Activated B cell treated with CpG ODN at 0.5 μM for 24 hours (primary cell): ENCODE data around the gene YEATS2. TPM values are rescaled to one million over a fixed set of nuclear protein-coding genes. Genes with fewer than 3 reads are reported as not detected.
A peak's percentile ranks its signal among the peaks of the same experiment; 100 is the strongest.

Source experiments
- ATAC-seq: fragments of 200-7000 bp; cut with Tn5 transposase; one replicate; pipeline ENCODE4 v1.10.0; 2021; ENCODE audit warnings: low read depth, mild to moderate bottlenecking, moderate library complexity
- CTCF ChIA-PET: fragments of 350-600 bp; sonication (Branson Sonifier 250); formaldehyde crosslinking; loops from one replicate; lab custom pipeline; 2021; ENCODE audit warnings: antibody characterized with exemption; lab: Charles Lee
- POLR2A ChIA-PET: fragments of 350-600 bp; sonication (Branson Sonifier 250); formaldehyde crosslinking; loops from one replicate; lab custom pipeline; 2021; ENCODE audit warnings: antibody characterized with exemption; lab: Charles Lee
- DNase-seq: peaks from one replicate; pipeline ENCODE4 v3.0.0; 2022
- H3K27ac Mint-ChIP-seq: one replicate; pipeline ENCODE4 v1.8.0; 2020; ENCODE audit warnings: mixed read lengths
- H3K27me3 Mint-ChIP-seq: one replicate; pipeline ENCODE4 v1.8.0; 2021; ENCODE audit warnings: mixed read lengths
- H3K36me3 Mint-ChIP-seq: one replicate; pipeline ENCODE4 v1.8.0; 2021; ENCODE audit warnings: low read depth, mixed read lengths
- H3K4me1 Mint-ChIP-seq: one replicate; pipeline ENCODE4 v1.8.0; 2021; ENCODE audit warnings: mixed read lengths
- H3K4me3 Mint-ChIP-seq: one replicate; pipeline ENCODE4 v1.8.0; 2020; ENCODE audit warnings: mild to moderate bottlenecking, mixed read lengths
- H3K9me3 Mint-ChIP-seq: one replicate; pipeline ENCODE4 v1.8.0; 2020; ENCODE audit warnings: mixed read lengths
- intact Hi-C: fragments of 100-400 bp; cut with micrococcal nuclease; formaldehyde crosslinking; loops from one replicate; pipeline ENCODE4 v1.15.1; 2024
- total RNA-seq: library from RNA; stranded (reverse); gene quantifications from 2 replicates; pipeline ENCODE4 v1.2.3, GENCODE V29; 2022
- TF ChIP-seq, protein P1 (sequence below): fragments of 200-600 bp; IDR thresholded peaks from one replicate; pipeline ENCODE4 v1.8.0; 2022; ENCODE audit warnings: antibody characterized with exemption, mild to moderate bottlenecking

The YEATS2 gene
- total RNA-seq, 1 donor from 2014 or later, result 26.2 TPM

- H3K4me3 Mint-ChIP-seq, result no peak overlapping the region
- H3K9me3 Mint-ChIP-seq, result no peaks in the 10 kb centered on the region
- no peaks in the 10 kb centered on the region for H3K36me3 Mint-ChIP-seq
- ChIA-PET POLR2A (no interaction called here), CTCF (no interaction called here)
- DNase-seq (no peak), ATAC-seq (no peak)
- intact Hi-C loops, result no loop called here
- H3K27me3 Mint-ChIP-seq, result no peaks in the 10 kb centered on the region
- H3K27ac Mint-ChIP-seq, result no peak overlapping the region
- H3K4me1 Mint-ChIP-seq, result no peaks in the 10 kb centered on the region
- TF ChIP-seq, protein P1, sequence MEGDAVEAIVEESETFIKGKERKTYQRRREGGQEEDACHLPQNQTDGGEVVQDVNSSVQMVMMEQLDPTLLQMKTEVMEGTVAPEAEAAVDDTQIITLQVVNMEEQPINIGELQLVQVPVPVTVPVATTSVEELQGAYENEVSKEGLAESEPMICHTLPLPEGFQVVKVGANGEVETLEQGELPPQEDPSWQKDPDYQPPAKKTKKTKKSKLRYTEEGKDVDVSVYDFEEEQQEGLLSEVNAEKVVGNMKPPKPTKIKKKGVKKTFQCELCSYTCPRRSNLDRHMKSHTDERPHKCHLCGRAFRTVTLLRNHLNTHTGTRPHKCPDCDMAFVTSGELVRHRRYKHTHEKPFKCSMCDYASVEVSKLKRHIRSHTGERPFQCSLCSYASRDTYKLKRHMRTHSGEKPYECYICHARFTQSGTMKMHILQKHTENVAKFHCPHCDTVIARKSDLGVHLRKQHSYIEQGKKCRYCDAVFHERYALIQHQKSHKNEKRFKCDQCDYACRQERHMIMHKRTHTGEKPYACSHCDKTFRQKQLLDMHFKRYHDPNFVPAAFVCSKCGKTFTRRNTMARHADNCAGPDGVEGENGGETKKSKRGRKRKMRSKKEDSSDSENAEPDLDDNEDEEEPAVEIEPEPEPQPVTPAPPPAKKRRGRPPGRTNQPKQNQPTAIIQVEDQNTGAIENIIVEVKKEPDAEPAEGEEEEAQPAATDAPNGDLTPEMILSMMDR, result no peak
Measured at GRCh38 chr3:183690402-183690995, 7.1 kb upstream of the YEATS2 start.

DNA sequence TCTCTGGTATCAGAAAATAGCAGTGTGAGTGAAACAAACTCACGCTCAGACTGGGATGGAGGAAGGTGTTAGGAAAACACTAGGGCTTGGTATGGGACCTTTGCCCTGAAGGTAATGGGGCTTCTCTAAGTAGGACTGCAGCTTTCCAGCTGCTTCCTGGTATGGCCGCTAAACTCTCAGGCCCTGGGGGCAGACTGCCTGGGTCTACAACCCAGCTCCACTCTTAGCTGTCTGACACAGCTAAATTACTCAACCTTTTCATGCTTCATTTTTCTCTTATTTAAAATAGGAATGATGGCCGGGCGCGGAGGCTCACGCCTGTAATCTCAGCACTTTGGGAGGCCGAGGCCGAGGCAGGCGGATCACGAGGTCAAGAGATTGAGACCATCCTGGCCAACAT, 5.2 kb upstream of the YEATS2 start:
- Mint-ChIP-seq H3K27me3 (no peaks in the 10 kb centered on the region), H3K27ac (no peak overlapping the region), H3K4me1 (peaks cover 5% of the 10 kb centered on the region), H3K9me3 (no peaks in the 10 kb centered on the region), H3K4me3 (no peak overlapping the region), H3K36me3 (no peaks in the 10 kb centered on the region)
- ATAC-seq (no peak), DNase-seq (no peak)
- CTCF ChIA-PET, result no interaction called here
- POLR2A ChIA-PET, result interaction anchor here (0.6 kb wide), 1 partner anchor 12 kb away, joined by 3 read pairs; no protein-coding TSS in a partner anchor
- intact Hi-C loops, result no loop called here
- TF ChIP-seq, protein P1, result no peak

DNA sequence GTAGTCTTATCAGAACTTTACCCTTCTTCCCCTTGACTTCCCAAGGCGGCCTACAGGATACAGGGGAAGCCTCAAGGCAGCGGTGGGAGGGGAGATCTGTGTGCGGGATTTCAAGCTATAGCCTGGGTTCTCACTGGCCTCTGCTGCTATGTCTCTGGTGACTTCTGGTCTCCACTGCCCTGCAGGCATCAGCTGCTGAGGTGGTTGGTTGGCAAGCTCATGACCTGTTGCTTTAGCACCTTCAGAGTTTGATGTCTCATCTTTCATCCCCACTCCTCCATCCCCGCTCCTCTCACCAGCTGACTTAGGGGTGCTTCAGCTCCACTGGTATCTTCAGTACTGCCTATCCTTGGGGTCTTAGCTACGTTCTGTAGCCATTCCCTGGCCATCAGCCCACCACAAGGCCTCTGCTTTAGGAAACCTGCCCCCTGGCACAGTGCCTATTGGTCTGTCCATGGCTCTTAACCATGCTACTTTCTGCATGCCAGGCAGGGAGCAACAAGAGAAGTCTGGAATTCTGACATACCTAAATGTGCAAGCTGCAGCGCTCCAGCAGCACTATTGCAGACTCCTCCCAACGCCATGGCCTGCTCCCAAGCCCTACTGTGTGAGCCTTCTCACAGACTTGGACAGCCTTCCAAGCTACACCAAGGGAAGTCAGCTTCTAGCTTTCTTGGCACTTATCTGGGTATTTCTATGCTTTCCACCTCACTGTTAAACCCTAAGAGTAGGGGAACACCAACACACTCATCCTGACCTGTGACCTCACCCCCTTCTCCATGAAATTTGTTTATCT, 1.8 kb upstream of the YEATS2 start:
- CTCF ChIA-PET, result no interaction called here
- intact Hi-C loops, result loop anchor here (5.0 kb wide), 1 partner anchor 103 kb away; no protein-coding TSS in a partner anchor
- TF ChIP-seq, protein P1, result no peak
- Mint-ChIP-seq H3K9me3 (no peaks in the 10 kb centered on the region), H3K4me1 (peaks cover 29% of the 10 kb centered on the region), H3K4me3 (peak overlapping the region; percentile 24), H3K27me3 (no peaks in the 10 kb centered on the region), H3K27ac (no peak overlapping the region), H3K36me3 (no peaks in the 10 kb centered on the region)
- DNase-seq, result no peak
- POLR2A ChIA-PET, result no interaction called here
- ATAC-seq, result no peak

DNA sequence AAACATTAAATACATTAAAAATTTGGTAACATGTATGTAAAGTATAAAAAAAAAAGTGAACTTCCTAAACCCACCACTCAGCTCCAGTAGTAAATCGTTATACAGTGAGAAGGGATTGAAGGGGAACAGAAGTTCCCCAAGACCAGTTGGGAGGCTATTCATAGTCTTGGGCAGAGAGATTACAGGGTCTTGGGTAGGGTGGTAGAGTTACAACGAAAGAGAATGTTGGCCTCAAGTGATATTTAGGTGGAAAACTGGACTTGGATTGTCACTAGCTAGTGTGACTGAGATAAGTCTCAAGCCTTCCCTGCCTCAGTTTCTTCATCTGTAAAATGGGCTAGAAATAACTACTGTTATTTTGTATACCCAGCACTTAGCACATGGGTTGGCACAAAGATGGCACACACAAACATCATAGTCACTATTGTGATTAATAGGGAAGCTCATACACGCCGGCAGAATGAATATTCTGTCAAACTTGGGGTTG, 431 bp upstream of the YEATS2 start:
- Mint-ChIP-seq H3K9me3 (no peaks in the 10 kb centered on the region), H3K4me3 (peak overlapping the region; percentile 82), H3K36me3 (peaks cover 4% of the 10 kb centered on the region), H3K4me1 (peaks cover 32% of the 10 kb centered on the region), H3K27me3 (no peaks in the 10 kb centered on the region), H3K27ac (peak overlapping the region; percentile 86)
- ATAC-seq, result no peak
- CTCF ChIA-PET, result interaction anchor here (0.9 kb wide), 1 partner anchor 70 kb away, joined by 4 read pairs; no protein-coding TSS in a partner anchor
- intact Hi-C loops, result loop anchor here (1.0 to 5.0 kb wide), 2 partner anchors 61 to 105 kb away; no protein-coding TSS in a partner anchor
- POLR2A ChIA-PET, result interaction anchor here (0.5 to 2.1 kb wide), 11 partner anchors 8 to 187 kb away, joined by 3 to 39 read pairs (median 3); partner anchors contain the start of genes KLHL24 and PARL
- DNase-seq, result no peak
- TF ChIP-seq, protein P1, result no peak
